GM12874 (cell line): Measurements from ENCODE around the gene KASH5.

Experiments used
- TF ChIP-seq, protein P1 (sequence below): IDR thresholded peaks from 2 replicates; pipeline ENCODE4 v1.5.1; 2011; ENCODE audit warnings: low read depth, mild to moderate bottlenecking, control low read depth, low read length, moderate library complexity; ENCODE audit not compliant: insufficient read depth

The KASH5 gene

DNA sequence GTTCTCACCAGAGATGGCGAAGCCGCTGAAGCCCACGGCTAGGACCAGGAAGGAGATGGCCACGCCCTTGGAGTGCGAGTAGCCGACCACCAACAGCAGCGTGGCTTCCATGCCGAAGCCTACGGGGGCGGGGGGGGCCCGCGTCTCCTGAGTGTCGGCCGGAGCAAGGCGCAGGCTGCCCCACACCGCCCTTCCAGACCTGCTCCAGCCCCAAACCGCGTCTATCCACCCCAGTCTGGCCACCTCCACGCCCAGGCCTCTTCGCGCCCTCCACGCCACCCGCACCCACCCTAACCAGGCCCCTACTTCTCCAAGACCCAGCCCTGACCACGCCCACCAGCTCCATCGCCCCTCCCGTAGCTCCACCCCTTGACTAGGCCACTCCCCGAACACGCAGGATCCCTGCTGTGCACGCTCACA lies 43.3 kb downstream of the KASH5 start:
- TF ChIP-seq, protein P1, sequence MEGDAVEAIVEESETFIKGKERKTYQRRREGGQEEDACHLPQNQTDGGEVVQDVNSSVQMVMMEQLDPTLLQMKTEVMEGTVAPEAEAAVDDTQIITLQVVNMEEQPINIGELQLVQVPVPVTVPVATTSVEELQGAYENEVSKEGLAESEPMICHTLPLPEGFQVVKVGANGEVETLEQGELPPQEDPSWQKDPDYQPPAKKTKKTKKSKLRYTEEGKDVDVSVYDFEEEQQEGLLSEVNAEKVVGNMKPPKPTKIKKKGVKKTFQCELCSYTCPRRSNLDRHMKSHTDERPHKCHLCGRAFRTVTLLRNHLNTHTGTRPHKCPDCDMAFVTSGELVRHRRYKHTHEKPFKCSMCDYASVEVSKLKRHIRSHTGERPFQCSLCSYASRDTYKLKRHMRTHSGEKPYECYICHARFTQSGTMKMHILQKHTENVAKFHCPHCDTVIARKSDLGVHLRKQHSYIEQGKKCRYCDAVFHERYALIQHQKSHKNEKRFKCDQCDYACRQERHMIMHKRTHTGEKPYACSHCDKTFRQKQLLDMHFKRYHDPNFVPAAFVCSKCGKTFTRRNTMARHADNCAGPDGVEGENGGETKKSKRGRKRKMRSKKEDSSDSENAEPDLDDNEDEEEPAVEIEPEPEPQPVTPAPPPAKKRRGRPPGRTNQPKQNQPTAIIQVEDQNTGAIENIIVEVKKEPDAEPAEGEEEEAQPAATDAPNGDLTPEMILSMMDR = no peak

DNA sequence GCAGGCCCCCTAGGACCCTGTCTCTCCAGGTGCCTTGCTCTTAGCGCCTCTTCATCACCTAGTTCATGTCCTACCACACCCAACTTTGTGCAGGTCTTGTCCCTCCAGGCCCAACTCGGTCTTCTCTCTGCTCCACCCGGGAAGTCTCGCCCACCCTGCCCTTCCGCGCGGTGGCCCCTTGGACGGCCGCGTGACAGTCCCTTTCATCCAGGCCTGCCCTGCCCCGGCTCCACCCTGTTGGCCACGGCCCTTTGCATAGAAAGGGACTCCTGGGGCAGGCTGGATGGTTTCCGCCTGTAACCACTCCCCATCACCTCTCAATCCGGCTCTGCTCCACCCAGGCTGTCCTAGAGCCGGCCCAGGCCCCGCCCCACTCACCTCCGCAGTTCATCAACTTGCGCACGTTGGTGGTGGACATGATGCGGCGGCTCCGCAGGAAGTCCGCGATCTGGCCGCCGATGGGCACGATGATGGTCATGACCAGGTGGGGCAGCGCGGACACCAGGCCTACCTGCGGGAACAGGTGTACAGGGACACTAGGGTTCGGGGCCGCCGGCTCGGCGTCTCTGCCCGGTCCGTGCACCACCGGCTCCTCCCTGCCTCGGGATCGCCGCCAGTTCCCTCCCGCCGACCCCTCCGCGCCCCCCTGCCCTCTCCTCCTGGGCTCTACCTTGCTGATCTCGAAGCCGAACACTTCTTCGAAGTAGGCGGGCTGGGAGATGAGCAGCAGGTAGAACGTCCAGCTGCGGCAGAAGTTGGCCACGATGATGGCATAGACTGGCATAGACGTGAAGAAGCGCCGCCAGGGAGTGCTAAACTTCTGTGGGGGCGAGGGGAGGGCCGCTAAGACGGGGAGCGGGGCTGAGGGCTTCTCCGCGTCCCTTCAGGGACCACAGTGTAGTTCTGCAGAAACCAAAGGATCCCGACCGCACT lies 44.4 kb downstream of the KASH5 start:
- TF ChIP-seq, protein P1 = no peak

DNA sequence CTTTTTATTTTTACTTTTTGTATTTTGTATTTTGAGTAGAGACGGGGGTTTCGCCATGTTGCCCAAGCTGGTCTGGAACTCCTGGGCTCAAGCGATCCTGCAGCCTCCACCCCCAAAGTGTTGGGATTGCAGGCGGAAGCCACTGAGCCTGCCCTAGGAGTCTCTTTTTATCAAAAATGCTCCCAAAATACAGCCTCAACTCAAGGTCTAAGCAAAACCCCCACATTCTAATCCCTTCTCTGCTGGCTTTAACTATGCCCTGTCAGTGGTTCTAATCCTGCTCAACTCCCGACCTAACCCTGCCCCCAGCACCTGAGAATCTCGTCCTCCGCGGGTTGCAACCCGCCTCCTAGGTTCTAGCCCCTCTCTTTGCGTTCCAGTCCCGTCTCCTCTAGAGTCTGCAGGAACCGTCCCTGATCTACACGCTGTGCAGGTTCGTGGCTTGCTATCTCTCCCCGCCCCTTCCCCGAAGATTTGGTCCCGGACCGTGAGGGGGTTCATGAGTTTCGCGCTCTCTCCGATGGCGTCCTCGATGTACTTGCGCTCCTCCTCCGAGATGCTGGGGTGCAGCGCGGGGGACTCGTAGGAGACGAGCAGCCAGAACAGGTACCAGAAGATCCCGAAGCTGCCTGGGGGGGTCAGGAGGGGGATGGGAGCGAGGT lies 45.3 kb downstream of the KASH5 start:
- TF ChIP-seq, protein P1 = no peak

DNA sequence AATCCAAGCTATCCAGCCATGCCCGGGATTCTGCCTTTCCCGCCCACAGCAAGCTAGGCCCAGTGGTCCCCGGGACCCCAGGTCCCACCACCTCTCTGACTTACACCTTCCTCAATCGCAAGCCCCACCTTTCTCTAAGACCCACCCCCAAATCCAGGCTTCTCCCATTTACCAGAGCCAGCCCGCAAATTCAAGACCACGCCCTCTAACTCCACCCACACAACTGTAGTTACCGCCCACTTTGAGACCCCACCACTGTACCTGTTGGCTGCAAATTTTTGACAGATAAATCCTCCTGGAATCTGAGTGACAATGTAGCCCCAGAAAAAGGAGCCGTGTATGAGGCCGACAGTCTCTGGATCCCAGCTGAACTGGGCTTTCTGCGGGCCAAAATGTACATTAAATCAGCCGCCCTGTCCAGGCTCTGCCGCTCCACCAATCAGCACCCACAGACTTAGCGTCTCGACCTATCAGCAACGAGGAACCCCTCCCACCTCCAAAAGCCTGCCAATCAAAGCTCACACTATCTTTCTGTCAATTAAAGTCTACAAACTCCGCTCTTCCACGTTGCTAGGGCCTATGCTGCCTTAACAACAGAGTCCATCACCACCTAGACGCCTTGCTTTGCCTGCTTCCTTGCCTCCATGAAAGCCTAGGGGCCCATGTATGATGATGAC lies 47.0 kb downstream of the KASH5 start:
- TF ChIP-seq, protein P1 = no peak

DNA sequence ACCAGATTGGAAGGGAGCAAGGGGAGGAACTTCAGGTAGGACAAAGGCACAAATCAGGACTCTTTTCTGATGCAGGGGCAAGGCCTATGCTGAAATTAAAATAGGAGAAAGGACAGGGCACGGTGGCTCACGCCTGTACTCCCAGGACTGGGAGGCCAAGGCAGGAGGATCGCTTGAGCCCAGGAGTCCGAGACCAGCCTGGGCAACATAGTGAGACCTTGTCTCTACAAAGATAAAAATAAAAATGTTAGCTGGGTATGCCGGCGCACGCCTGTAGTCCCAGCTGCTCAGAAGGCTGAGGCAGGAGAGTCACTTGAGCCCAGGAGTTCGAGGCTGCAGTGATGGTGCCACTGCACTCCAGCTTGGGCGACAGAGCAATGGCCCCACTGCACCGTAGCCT lies 47.6 kb downstream of the KASH5 start:
- TF ChIP-seq, protein P1 = no peak

DNA sequence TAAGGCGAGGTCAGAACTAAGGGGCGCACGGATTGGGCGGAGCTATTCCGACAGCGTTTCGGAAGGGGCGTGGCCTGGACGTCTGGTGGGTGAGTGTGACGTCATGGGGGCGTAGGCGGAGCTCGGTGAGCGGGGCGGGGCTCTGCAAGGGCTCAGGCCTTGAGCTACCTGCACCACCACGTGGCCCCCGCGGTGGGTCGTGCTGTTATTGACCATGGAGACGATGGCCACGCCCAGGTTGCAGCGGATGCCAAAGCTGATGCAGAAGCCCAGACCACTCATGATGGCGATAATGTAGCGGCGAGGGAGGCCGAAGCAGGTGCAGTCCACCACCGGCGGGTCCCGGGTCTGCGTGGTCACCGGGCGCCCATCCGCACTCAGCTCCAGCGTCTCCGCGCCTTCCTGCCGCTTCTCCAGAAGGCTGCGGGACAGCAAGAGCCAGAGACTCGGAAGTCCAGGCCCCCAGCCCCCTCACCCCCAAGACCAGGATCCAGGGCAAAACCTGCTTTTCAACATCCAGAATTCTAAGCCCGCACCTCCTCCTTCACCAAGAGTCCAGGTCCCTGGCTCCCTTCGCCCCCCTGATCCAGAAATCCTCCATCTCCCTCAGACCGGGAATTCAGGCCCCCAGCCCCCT lies 48.5 kb downstream of the KASH5 start:
- TF ChIP-seq, protein P1 = no peak

DNA sequence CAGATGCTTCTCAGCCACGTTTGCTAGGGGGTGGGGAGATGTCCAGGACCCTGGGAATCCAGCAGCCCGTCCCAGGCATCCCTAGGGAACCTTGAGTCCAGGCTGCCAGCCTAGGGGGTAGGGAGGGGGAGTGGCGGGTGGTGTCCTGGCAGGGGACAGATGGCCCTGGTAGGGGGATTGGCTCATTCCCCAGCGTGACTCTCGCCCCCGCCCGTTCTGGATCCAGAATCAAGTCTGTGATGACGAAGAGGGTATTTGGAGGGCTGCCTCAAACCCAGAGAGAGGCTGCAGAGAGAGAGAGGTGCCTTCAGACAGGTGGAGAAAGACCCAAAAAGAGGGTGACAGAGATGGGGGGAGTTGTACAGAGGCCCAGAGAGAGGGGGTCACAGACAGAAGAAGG lies 49.2 kb downstream of the KASH5 start:
- TF ChIP-seq, protein P1 = no peak
